Cardiac fibroblast (primary cell): ENCODE data around the gene MB.
A peak's percentile ranks its signal among the peaks of the same experiment; 100 is the strongest.

ENCODE experiments used
- DNase-seq, 2 donors: peaks; one replicate each; pipeline versions ENCODE4 v3.0.0 to v3.0.0-alpha.2; 2010; ENCODE audit warnings: low read depth in 2 of 2
- H3K4me3 ChIP-seq, 2 donors: replicated peaks in 1 of 2; 1 replicate in 1 of 2; 2 replicates in 1 of 2; pipeline ENCODE4 v1.5.1; 2011; ENCODE audit warnings: low read depth in 2 of 2, low read length in 2 of 2, mild to moderate bottlenecking in 2 of 2, moderate library complexity in 1 of 2
- CTCF ChIP-seq: IDR thresholded peaks from one replicate; pipeline ENCODE4 v1.5.1; 2011; ENCODE audit warnings: low read depth, mild to moderate bottlenecking, low read length, inconsistent platforms

Gene MB

GRCh38 chr22:35599364-35599763 lies 17.8 kb downstream of the MB start:
- no peak for DNase-seq
- no peak overlapping the region for H3K4me3 ChIP-seq
- no peak for TF ChIP-seq CTCF

DNA sequence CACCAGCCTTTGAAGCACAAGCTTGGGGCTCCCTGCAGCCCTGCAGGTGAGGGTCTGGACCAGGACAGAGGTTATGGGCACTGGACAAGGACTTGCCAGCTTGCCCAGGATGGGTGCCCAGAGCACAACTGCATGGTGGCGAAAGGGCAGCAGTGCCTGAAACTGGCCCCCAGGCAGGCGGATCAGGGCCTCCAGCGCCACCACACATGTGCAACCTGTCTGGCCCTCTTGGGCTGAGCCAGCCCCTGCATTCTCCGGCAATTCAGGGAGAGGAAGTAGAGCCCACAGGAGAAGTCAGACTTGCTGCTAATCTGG lies 18.8 kb downstream of the MB start:
- no peak overlapping the region for H3K4me3 ChIP-seq
- DNase-seq, result no peak
- no peak for TF ChIP-seq CTCF

- DNase-seq, result no peak
- H3K4me3 ChIP-seq, result no peak overlapping the region
- TF ChIP-seq CTCF, result no peak
Measured at GRCh38 chr22:35597692-35598395, 19.3 kb downstream of the MB start.

GRCh38 chr22:35596821-35597220 lies 20.3 kb downstream of the MB start:
- TF ChIP-seq CTCF, result no peak
- DNase-seq, result peak in 1 of 2 donors; percentile 51
- no peak overlapping the region for H3K4me3 ChIP-seq

DNA sequence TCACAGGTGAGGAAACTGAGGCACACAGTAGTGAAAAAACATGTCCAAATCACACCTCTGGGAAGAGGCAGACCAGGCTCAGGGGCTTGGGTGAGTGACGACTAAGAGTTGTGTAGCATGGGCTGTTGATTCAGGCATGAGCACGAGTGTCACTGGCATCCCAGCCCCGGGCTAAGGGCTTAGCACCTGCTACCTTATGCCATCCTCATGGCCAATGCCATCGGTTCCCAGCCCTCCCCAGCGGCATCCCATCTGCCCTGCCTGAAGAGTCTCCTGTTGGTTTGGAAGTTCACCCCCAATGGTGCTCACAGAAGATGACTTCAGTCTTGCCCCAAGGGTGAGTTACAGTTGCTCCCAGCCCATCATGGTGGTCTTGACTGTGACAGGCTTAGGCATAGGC lies 22.4 kb downstream of the MB start:
- TF ChIP-seq CTCF, result no peak
- H3K4me3 ChIP-seq, result no peak overlapping the region

DNA sequence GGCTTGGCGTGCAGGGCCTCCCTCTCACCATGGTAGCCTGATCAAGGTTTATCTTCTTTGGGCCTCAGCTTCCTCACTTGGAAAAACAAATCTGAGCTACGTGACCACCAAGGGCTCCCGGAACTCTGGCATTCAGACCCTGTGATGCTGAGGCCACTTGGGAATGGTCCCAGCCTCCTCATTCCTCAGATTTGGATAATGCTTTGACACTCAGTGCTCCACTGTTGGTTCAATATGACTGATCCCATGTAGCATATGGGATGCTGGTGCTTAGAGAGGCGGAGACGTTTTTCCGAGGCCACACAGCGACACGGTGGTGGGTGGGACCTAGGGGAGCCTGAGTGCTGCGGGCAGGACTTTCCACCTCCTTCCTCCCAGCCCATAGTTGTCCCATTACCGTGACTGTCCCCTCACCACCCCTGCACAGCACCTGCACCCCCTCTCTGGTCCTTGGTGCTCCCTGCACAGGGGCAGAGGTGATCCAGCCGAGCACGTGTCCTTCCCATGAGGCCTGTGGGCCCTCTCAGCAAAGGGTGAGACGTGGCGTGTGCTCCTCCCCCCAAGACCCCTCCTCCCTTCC lies 23.1 kb downstream of the MB start:
- no peak for DNase-seq
- no peak for TF ChIP-seq CTCF
- H3K4me3 ChIP-seq, result no peak overlapping the region

More for the DNA sequence above, 22.4 kb downstream of the MB start:
- no peak for DNase-seq
